Measurements from ENCODE around the gene PSMB5.

DNA sequence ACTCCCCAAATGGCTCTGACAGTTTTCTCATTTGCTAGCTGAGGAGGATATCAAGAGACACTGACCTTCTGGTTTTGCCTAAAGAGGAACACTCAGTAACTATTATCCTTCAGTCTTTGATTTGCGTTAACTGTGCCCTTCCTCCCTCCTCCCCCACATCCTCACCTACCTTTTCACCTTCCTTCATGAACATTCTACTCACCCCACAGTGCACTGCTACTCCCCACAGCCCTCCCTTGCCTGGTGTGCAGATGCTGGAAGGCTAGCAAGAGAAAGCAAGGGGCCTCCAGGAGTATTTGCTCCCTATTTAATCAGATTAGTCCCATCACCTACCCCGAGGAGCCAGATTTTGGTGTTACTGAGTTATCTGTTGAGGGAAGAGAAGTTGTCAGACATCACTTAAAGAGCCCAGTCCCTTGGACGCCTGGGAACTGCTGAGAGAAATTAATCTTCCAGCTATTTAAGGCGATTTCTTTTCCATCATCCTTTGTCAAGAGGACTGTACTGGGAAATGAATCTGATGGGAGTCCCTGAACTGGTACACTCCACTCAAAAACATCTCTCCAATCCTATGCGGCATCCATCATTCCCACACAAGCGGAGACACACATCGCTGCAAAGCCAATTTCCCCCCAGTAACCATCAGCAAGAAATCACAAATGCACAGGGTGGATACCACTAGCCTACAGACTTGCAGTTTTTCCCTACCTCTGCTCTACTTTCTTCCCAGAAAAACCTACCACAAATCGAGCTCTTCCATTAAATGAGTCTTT, 11.5 kb downstream of the PSMB5 start:
- no peak for TF ChIP-seq SPI1 (IDR thresholded peaks at IDR 0.05; ENCODE audit: borderline replicate concordance, low read depth, low read length)
- no peak for TF ChIP-seq TOE1 (IDR thresholded peaks at IDR 0.05; ENCODE audit: borderline replicate concordance)
- no peak for TF ChIP-seq TOE1 (CRISPR knock-in tag; IDR thresholded peaks at IDR 0.05; ENCODE audit: borderline replicate concordance, low read depth)
